IMR-90 (cell line): Measurements from ENCODE around the gene FERMT3. TPM values are rescaled to one million over a fixed set of nuclear protein-coding genes. Genes with fewer than 3 reads are reported as not detected.

Experiments
- ATAC-seq: fragments of 200-7000 bp; cut with Tn5 transposase; 2 replicates; pipeline ENCODE4 v1.9.1; 2020; ENCODE audit warnings: low read depth, mild to moderate bottlenecking, moderate library complexity
- BruUV-seq: library from RNA; stranded (reverse); fragments of 400-500 nt; replicated peaks from 2 replicates; lab custom pipeline; 2021; lab: Mats Ljungman, UMichigan
- CTCF ChIA-PET: fragments of 300-600 bp; formaldehyde crosslinking; extraction: SDS; loops from one replicate; lab custom pipeline; 2021; ENCODE audit warnings: antibody characterized with exemption; lab: Yijun Ruan, JAX
- POLR2A ChIA-PET: fragments of 300-600 bp; sonication (Branson Sonifier 250); formaldehyde crosslinking; loops from one replicate; lab custom pipeline; 2022; ENCODE audit warnings: antibody characterized with exemption; ENCODE audit not compliant: unreplicated experiment; lab: Charles Lee
- DNase-seq: peaks from one replicate; pipeline ENCODE4 v3.0.0; 2013
- H2AFZ ChIP-seq: replicated peaks from 2 replicates; pipeline ENCODE3; 2013; ENCODE audit warnings: low read length, mild to moderate bottlenecking; ENCODE audit not compliant: poor library complexity
- H2AK5ac ChIP-seq: 2 replicates; pipeline ENCODE4 v1.6.1; 2013; ENCODE audit warnings: low read depth, low read length, inconsistent platforms
- H2AK9ac ChIP-seq: replicated peaks from 2 replicates; pipeline ENCODE3; 2013; ENCODE audit warnings: mild to moderate bottlenecking, low read depth, low read length, moderate library complexity; ENCODE audit not compliant: poor library complexity
- H2BK120ac ChIP-seq: 2 replicates; pipeline ENCODE4 v1.6.1; 2013; ENCODE audit warnings: low read depth, low read length, inconsistent platforms
- H2BK15ac ChIP-seq: 3 replicates; pipeline ENCODE4 v1.6.1; 2013; ENCODE audit warnings: low read depth, low read length, inconsistent platforms
- H2BK20ac ChIP-seq: 2 replicates; pipeline ENCODE4 v1.6.1; 2013; ENCODE audit warnings: low read depth, mild to moderate bottlenecking, inconsistent platforms, low read length, moderate library complexity
- H2BK5ac ChIP-seq: 2 replicates; pipeline ENCODE4 v1.6.1; 2013; ENCODE audit warnings: mild to moderate bottlenecking, low read depth, low read length, inconsistent platforms; ENCODE audit not compliant: poor library complexity, severe bottlenecking
- H3K14ac ChIP-seq: replicated peaks from 2 replicates; pipeline ENCODE4 v1.6.1; 2013; ENCODE audit warnings: low read depth, low read length, inconsistent platforms
- H3K18ac ChIP-seq: 2 replicates; pipeline ENCODE4 v1.6.1; 2013; ENCODE audit warnings: low read depth, low read length, control low read depth
- H3K23ac ChIP-seq: 2 replicates; pipeline ENCODE4 v1.6.1; 2013; ENCODE audit warnings: low read depth, low read length, inconsistent platforms
- H3K27ac ChIP-seq: 2 replicates; pipeline ENCODE4 v1.5.1; 2013; ENCODE audit warnings: mild to moderate bottlenecking, control low read depth, low read length; ENCODE audit not compliant: insufficient read depth
- H3K27me3 ChIP-seq: 2 replicates; pipeline ENCODE4 v1.6.1; 2013; ENCODE audit warnings: low read length; ENCODE audit not compliant: control insufficient read depth, insufficient read depth
- H3K36me3 ChIP-seq: 2 replicates; pipeline ENCODE4 v1.6.1; 2013; ENCODE audit warnings: low read length, mixed read lengths; ENCODE audit not compliant: control insufficient read depth, insufficient read depth
- H3K4ac ChIP-seq: 2 replicates; pipeline ENCODE4 v1.6.1; 2013; ENCODE audit warnings: low read depth, low read length, inconsistent platforms
- H3K4me1 ChIP-seq: 2 replicates; pipeline ENCODE4 v1.6.1; 2013; ENCODE audit warnings: low read length, mixed read lengths; ENCODE audit not compliant: control insufficient read depth, insufficient read depth
- H3K4me2 ChIP-seq: 2 replicates; pipeline ENCODE4 v1.6.1; 2013; ENCODE audit warnings: low read depth, mild to moderate bottlenecking, control low read depth, low read length, moderate library complexity
- H3K4me3 ChIP-seq: 2 replicates; pipeline ENCODE4 v1.5.1; 2013; ENCODE audit warnings: low read depth, mild to moderate bottlenecking, control low read depth, low read length, moderate library complexity; ENCODE audit not compliant: insufficient read depth
- H3K56ac ChIP-seq: 2 replicates; pipeline ENCODE4 v1.6.1; 2013; ENCODE audit warnings: low read length, inconsistent platforms; ENCODE audit not compliant: insufficient read depth; ENCODE audit errors: extremely low read depth
- H3K79me1 ChIP-seq, 2 experiments: 2 replicates each; pipeline ENCODE4 v1.6.1; 2013; ENCODE audit warnings: low read length in 2 of 2, inconsistent platforms in 1 of 2, low read depth in 1 of 2
- H3K9ac ChIP-seq: 2 replicates; pipeline ENCODE4 v1.6.1; 2013; ENCODE audit warnings: low read depth, low read length, control low read depth
- H3K9me1 ChIP-seq: 2 replicates; pipeline ENCODE4 v1.6.1; 2013; ENCODE audit warnings: low read length, inconsistent platforms; ENCODE audit not compliant: insufficient read depth
- H3K9me3 ChIP-seq: 2 replicates; pipeline ENCODE4 v1.6.1; 2013; ENCODE audit warnings: low read length; ENCODE audit not compliant: control insufficient read depth, insufficient read depth
- H4K20me1 ChIP-seq: 2 replicates; pipeline ENCODE4 v1.6.1; 2013; ENCODE audit warnings: low read length, inconsistent platforms; ENCODE audit not compliant: insufficient read depth
- H4K5ac ChIP-seq: 2 replicates; pipeline ENCODE4 v1.6.1; 2013; ENCODE audit warnings: mild to moderate bottlenecking, low read depth, low read length, control low read depth
- H4K8ac ChIP-seq, 2 experiments: 2 replicates each; pipeline ENCODE4 v1.6.1; 2013; ENCODE audit warnings: low read depth in 2 of 2, low read length in 2 of 2, control low read depth in 1 of 2, inconsistent platforms in 1 of 2
- H4K91ac ChIP-seq: 2 replicates; pipeline ENCODE4 v1.6.1; 2013; ENCODE audit warnings: low read depth, low read length, inconsistent platforms; ENCODE audit not compliant: insufficient read depth
- CHD1 ChIP-seq: IDR thresholded peaks from 2 replicates; pipeline ENCODE4 v1.6.1; 2012; ENCODE audit warnings: low read depth, low read length, improper control_type of control experiment
- FOS ChIP-seq: fragments of 150-350 bp; IDR thresholded peaks from 2 replicates; pipeline ENCODE4 v1.6.1; 2016; ENCODE audit warnings: low read depth, low read length
- MAFK ChIP-seq: IDR thresholded peaks from 2 replicates; pipeline ENCODE4 v1.6.1; 2012; ENCODE audit warnings: low read depth, low read length, improper control_type of control experiment
- MAZ ChIP-seq: IDR thresholded peaks from 2 replicates; pipeline ENCODE4 v1.6.1; 2012; ENCODE audit warnings: low read depth, mild to moderate bottlenecking, low read length, improper control_type of control experiment, moderate library complexity, borderline replicate concordance
- MXI1 ChIP-seq: IDR thresholded peaks from 2 replicates; pipeline ENCODE4 v1.6.1; 2012; ENCODE audit warnings: low read depth, mild to moderate bottlenecking, low read length, moderate library complexity, borderline replicate concordance
- NFE2L2 ChIP-seq: fragments of 150-350 bp; IDR thresholded peaks from 2 replicates; pipeline ENCODE4 v1.6.1; 2016; ENCODE audit warnings: low read depth, mild to moderate bottlenecking, low read length
- POLR2A ChIP-seq: IDR thresholded peaks from 2 replicates; pipeline ENCODE4 v1.6.1; 2012; ENCODE audit warnings: mild to moderate bottlenecking, low read depth, low read length
- RCOR1 ChIP-seq: IDR thresholded peaks from 2 replicates; pipeline ENCODE4 v1.6.1; 2012; ENCODE audit warnings: mild to moderate bottlenecking, low read length, improper control_type of control experiment; ENCODE audit not compliant: insufficient replicate concordance
- SMC3 ChIP-seq: fragments of 150-350 bp; IDR thresholded peaks from 2 replicates; pipeline ENCODE4 v1.6.1; 2016; ENCODE audit warnings: low read depth, mild to moderate bottlenecking, antibody characterized with exemption, low read length, moderate library complexity
- WGBS, 2 experiments: methylation state at CpG; one replicate each; pipeline versions ENCODE4 v1.1.5 to v1.1.7; 2013; ENCODE audit warnings: missing lambda C conversion rate in 2 of 2; ENCODE audit not compliant: insufficient read length in 1 of 2; ENCODE audit errors: extremely low coverage in 2 of 2; 5-methylcytosine and 5-hydroxymethylcytosine counted together
- dilution Hi-C: fragments of 300-500 bp; cut with HindIII; formaldehyde crosslinking; loops from one replicate; pipeline ENCODE4 v1.14.3; 2018; ENCODE audit warnings: low sequenced_read_pairs; ENCODE audit not compliant: unreplicated experiment
- in situ Hi-C: fragments of 300-500 bp; cut with MboI; formaldehyde crosslinking; loops from 3 replicates; pipeline ENCODE4 v1.14.3; 2019; ENCODE audit warnings: low sequenced_read_pairs, inconsistent platforms, mixed read lengths
- intact Hi-C: fragments of 100-400 bp; cut with micrococcal nuclease; formaldehyde crosslinking; loops from 2 replicates; pipeline ENCODE4 v1.10.0; 2022
- polyA plus RNA-seq, 3 experiments: library from polyadenylated mRNA; depleted of rRNA; stranded (reverse); fragments of >200 nt; gene quantifications; 2 replicates each; pipeline ENCODE4 v1.2.3, GENCODE V29; 2012; ENCODE audit warnings: low replicate concordance in 1 of 3
- total RNA-seq: library from RNA; depleted of rRNA; stranded (reverse); fragments of >200 nt; gene quantifications from 2 replicates; pipeline ENCODE4 v1.2.3, GENCODE V29; 2012
- TF ChIP-seq, protein P1 (sequence below): fragments of 150-350 bp; IDR thresholded peaks from 2 replicates; pipeline ENCODE4 v1.6.1; 2016; ENCODE audit warnings: low read depth, mild to moderate bottlenecking, low read length, moderate library complexity, borderline replicate concordance
- TF ChIP-seq, protein P2 (sequence below): fragments of 150-350 bp; IDR thresholded peaks from 2 replicates; pipeline ENCODE4 v1.6.1; 2017; ENCODE audit warnings: mild to moderate bottlenecking, antibody characterized with exemption, low read length, low read depth

Gene FERMT3
- total and polyA plus RNA-seq, 2 of the 4 experiments (the other 2 are of a cell fraction): 0.36 to 2.3 TPM

DNA sequence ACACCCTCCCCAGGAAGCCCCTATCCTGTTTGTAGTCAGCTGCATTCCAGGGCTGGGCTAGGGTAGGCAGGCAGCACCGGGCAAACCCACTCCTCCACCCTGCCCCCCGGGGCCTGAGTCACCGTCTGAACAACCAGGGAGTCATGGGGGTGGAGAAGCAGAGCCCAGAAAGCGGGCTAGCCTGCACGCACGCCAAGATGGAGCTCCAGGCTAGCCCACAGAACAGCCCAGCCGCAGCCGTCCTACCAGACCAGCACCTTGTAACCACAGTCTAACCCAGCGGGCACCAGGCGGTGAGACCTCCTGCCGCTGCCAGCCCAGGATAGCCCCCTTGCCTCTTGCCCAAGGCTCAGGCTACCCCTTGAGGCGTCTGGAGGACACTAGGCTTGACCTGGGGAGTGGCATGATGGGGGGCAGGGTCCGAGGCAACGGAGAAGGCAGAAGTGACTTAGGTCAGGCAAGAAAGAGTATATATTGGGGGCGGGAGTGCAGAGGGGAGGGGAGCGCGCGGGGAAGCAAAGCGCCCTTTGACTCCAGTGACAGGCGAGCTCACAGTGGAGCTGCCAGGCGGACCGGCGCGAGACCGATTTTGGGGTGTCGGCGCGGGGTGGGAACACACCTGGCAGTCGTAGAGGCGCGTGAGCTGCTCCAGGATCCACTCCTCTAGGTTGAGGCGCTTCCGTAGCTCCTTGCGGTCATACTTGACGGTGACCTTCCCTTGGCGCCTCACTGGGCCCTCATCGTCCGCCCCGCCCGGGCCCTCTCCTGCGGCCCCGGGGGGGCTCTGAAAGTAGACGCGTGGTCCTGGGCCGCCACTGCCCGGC, 39.5 kb downstream of the FERMT3 start:
- H3K4ac ChIP-seq: peak overlapping the region; percentile 100
- peaks cover 5% of the 10 kb centered on the region for H3K9me1 ChIP-seq
- peak overlapping the region; percentile 56 for H3K18ac ChIP-seq
- CTCF ChIA-PET: interaction anchor here (0.6 to 2.1 kb wide), 2 partner anchors 24 to 55 kb away, joined by 4 to 7 read pairs; no protein-coding TSS in a partner anchor
- ATAC-seq: peak; percentile 5
- H4K91ac ChIP-seq: peak overlapping the region; percentile 98
- H3K4me1 ChIP-seq: peaks cover 9% of the 10 kb centered on the region
- H2AK5ac ChIP-seq: peak overlapping the region; percentile 100
- H4K8ac ChIP-seq: peak overlapping the region; percentile 65 to 91
- peak overlapping the region; percentile 89 for H2AFZ ChIP-seq
- H3K27ac ChIP-seq: peak overlapping the region; percentile 98
- no peaks in the 10 kb centered on the region for H3K9me3 ChIP-seq
- H2BK20ac ChIP-seq: peak overlapping the region; percentile 31
- H2BK15ac ChIP-seq: peak overlapping the region; percentile 52; the same call in 1 of the 3 replicates
- peak overlapping the region; percentile 93 for H3K9ac ChIP-seq
- in situ Hi-C loops (no loop called here), intact Hi-C loops (no loop called here), dilution Hi-C loops (no loop called here)
- POLR2A ChIA-PET: interaction anchor here (1.2 kb wide), 1 partner anchor 24 kb away, joined by 3 read pairs; no protein-coding TSS in a partner anchor
- DNase-seq: peak; percentile 91
- H3K79me1 ChIP-seq: peaks cover 8 to 33% of the 10 kb centered on the region in 2 experiments; a peak in 3 of 4 replicates
- TF ChIP-seq CHD1 (peak; percentile 71; the same call in 1 of the 2 replicates), MAFK (no peak), NFE2L2 (0 out of 2 replicates have a peak, but pooled peaks have one; percentile 23), SMC3 (no peak), MAZ (peak; percentile 96), FOS (peak; percentile 86), POLR2A (peak; percentile 88), MXI1 (peak; percentile 14; the same call in 1 of the 2 replicates), RCOR1 (peak; percentile 85)
- TF ChIP-seq, protein P1, sequence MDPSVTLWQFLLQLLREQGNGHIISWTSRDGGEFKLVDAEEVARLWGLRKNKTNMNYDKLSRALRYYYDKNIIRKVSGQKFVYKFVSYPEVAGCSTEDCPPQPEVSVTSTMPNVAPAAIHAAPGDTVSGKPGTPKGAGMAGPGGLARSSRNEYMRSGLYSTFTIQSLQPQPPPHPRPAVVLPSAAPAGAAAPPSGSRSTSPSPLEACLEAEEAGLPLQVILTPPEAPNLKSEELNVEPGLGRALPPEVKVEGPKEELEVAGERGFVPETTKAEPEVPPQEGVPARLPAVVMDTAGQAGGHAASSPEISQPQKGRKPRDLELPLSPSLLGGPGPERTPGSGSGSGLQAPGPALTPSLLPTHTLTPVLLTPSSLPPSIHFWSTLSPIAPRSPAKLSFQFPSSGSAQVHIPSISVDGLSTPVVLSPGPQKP: no peak
- TF ChIP-seq, protein P2, sequence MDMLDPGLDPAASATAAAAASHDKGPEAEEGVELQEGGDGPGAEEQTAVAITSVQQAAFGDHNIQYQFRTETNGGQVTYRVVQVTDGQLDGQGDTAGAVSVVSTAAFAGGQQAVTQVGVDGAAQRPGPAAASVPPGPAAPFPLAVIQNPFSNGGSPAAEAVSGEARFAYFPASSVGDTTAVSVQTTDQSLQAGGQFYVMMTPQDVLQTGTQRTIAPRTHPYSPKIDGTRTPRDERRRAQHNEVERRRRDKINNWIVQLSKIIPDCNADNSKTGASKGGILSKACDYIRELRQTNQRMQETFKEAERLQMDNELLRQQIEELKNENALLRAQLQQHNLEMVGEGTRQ: 0 out of 2 replicates have a peak, but pooled peaks have one; percentile 7
- peak overlapping the region; percentile 96 for H3K4me2 ChIP-seq
- peak overlapping the region; percentile 98 for H2BK5ac ChIP-seq
- peak overlapping the region; percentile 96 for H3K23ac ChIP-seq
- H2BK120ac ChIP-seq: peak overlapping the region; percentile 92
- 0% methylated on average over 18 of the region's 46 CpGs; no CpG with 5 or more reads in 1 of the 2 experiments for WGBS, 2 experiments
- H2AK9ac ChIP-seq: peak overlapping the region; percentile 100
- H3K36me3 ChIP-seq: peaks cover 12% of the 10 kb centered on the region
- H4K20me1 ChIP-seq: peaks cover 26% of the 10 kb centered on the region
- peak overlapping the region; percentile 95 for H3K4me3 ChIP-seq
- H3K56ac ChIP-seq: peak overlapping the region; percentile 86
- H3K14ac ChIP-seq: peak overlapping the region; percentile 100
- H3K27me3 ChIP-seq: no peaks in the 10 kb centered on the region
- H4K5ac ChIP-seq: peak overlapping the region; percentile 51
- no TSS peak for BruUV-seq
